ENCODE results near the gene SAMM50.

Gene SAMM50

GRCh38 chr22:43991316-43992020 is 36.2 kb downstream of the SAMM50 start:
- no peak for ATAC-seq
- TF ChIP-seq SNAI2 (CRISPR knock-in tag; IDR thresholded peaks at IDR 0.05), result no peak
- no peak for TF ChIP-seq ISL1 (CRISPR knock-in tag; IDR thresholded peaks at IDR 0.05)
- no peak for TF ChIP-seq ZFP3 (CRISPR knock-in tag; IDR thresholded peaks at IDR 0.05)
- no peak for TF ChIP-seq CREB5 (CRISPR knock-in tag; IDR thresholded peaks at IDR 0.05; ENCODE audit: low read depth)
- no peak for TF ChIP-seq POU6F1 (CRISPR knock-in tag; IDR thresholded peaks at IDR 0.05; ENCODE audit: borderline replicate concordance, low read depth)
- TF ChIP-seq ESRRG (CRISPR knock-in tag; IDR thresholded peaks at IDR 0.05), result no peak
- TF ChIP-seq GLIS3 (CRISPR knock-in tag; IDR thresholded peaks at IDR 0.05), result no peak
- no peak for TF ChIP-seq OSR1 (CRISPR knock-in tag; IDR thresholded peaks at IDR 0.05)
- TF ChIP-seq ZNF70 (CRISPR knock-in tag; IDR thresholded peaks at IDR 0.05), result no peak
- no peak for TF ChIP-seq TSHZ2 (CRISPR knock-in tag; IDR thresholded peaks at IDR 0.05)
- no peak for TF ChIP-seq ZC3H10 (CRISPR knock-in tag; IDR thresholded peaks at IDR 0.05)
- TF ChIP-seq ZFP30 (CRISPR knock-in tag; IDR thresholded peaks at IDR 0.05), result no peak
- no peak for TF ChIP-seq RARB (CRISPR knock-in tag; IDR thresholded peaks at IDR 0.05)
- TF ChIP-seq TOX (CRISPR knock-in tag; IDR thresholded peaks at IDR 0.05; ENCODE audit: borderline replicate concordance), result no peak

GRCh38 chr22:43992331-43992821 is 37.1 kb downstream of the SAMM50 start:
- ATAC-seq, result peak; percentile 52
- TF ChIP-seq ISL1 (CRISPR knock-in tag; IDR thresholded peaks at IDR 0.05), result no peak
- TF ChIP-seq SNAI2 (CRISPR knock-in tag; IDR thresholded peaks at IDR 0.05), result no peak
- TF ChIP-seq TOX (CRISPR knock-in tag; IDR thresholded peaks at IDR 0.05; ENCODE audit: borderline replicate concordance), result no peak
- no peak for TF ChIP-seq TSHZ2 (CRISPR knock-in tag; IDR thresholded peaks at IDR 0.05)
- TF ChIP-seq GLIS3 (CRISPR knock-in tag; IDR thresholded peaks at IDR 0.05), result no peak
- no peak for TF ChIP-seq CSDC2 (CRISPR knock-in tag; IDR thresholded peaks at IDR 0.05)
- TF ChIP-seq ZFP30 (CRISPR knock-in tag; IDR thresholded peaks at IDR 0.05), result no peak
- no peak for TF ChIP-seq BACH2 (CRISPR knock-in tag; IDR thresholded peaks at IDR 0.05; ENCODE audit: borderline replicate concordance)
- TF ChIP-seq OSR1 (CRISPR knock-in tag; IDR thresholded peaks at IDR 0.05), result no peak
- TF ChIP-seq ZNF70 (CRISPR knock-in tag; IDR thresholded peaks at IDR 0.05), result no peak

- ATAC-seq, result peak; percentile 91
- TF ChIP-seq PATZ1 (CRISPR knock-in tag; IDR thresholded peaks at IDR 0.05; ENCODE audit: borderline replicate concordance) (no peak), PPARA (CRISPR knock-in tag; IDR thresholded peaks at IDR 0.05; ENCODE audit: borderline replicate concordance) (no peak), CSDC2 (CRISPR knock-in tag; IDR thresholded peaks at IDR 0.05) (no peak), CSRNP3 (CRISPR knock-in tag; IDR thresholded peaks at IDR 0.05) (no peak), TSHZ2 (CRISPR knock-in tag; IDR thresholded peaks at IDR 0.05) (no peak), SNAI2 (CRISPR knock-in tag; IDR thresholded peaks at IDR 0.05) (no peak), ZNF8 (CRISPR knock-in tag; IDR thresholded peaks at IDR 0.05) (no peak), OSR1 (CRISPR knock-in tag; IDR thresholded peaks at IDR 0.05) (no peak)
These were observed 38.0 kb downstream of the SAMM50 start for GRCh38 chr22:43993072-43993760.

Measured in SK-N-SH treated with all-trans-retinoic acid at 6 μM for 48 hours (cell line).